Adrenal gland (tissue), 5 donors: Measurements from ENCODE around the gene VARS2.

ENCODE experiments used
- POLR2A ChIP-seq, 2 donors: fragments of 450-650 bp; IDR thresholded peaks; one replicate each; pipeline ENCODE4 v1.6.1; 2017; ENCODE audit warnings: antibody characterized with exemption in 2 of 2, mild to moderate bottlenecking in 2 of 2, moderate library complexity in 1 of 2
- TF ChIP-seq, protein P1 (sequence below), 6 experiments: fragments of 450-650 bp in 4 of 6; fragments of 200-600 bp in 2 of 6; sonication (generic) in 1 of 6; IDR thresholded peaks; 1 replicate in 5 of 6; 2 replicates in 1 of 6; pipeline versions ENCODE4 v1.5.1 to v1.8.0; 2016 to 2021; ENCODE audit warnings: antibody characterized with exemption in 6 of 6, mild to moderate bottlenecking in 2 of 6, moderate library complexity in 1 of 6
- donor health status: DM: no; HTN: no; CAD: no.

DNA sequence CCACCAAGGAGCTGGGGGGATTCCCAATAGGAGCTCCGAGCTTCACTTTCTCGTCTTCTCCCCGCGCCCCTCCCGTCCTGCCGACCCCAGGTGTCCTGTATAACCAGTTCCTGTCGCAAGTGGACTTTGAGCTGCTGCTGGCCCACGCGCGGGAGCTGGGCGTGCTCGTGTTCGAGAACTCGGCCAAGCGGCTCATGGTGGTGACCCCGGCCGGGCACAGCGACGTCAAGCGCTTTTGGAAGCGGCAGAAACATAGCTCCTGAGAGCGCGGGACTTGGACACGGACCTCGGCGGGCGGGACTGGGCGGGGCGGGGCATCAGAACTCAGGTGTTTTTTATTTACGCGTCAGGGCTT is 340 bp upstream of the VARS2 start:
- TF ChIP-seq, protein P1, sequence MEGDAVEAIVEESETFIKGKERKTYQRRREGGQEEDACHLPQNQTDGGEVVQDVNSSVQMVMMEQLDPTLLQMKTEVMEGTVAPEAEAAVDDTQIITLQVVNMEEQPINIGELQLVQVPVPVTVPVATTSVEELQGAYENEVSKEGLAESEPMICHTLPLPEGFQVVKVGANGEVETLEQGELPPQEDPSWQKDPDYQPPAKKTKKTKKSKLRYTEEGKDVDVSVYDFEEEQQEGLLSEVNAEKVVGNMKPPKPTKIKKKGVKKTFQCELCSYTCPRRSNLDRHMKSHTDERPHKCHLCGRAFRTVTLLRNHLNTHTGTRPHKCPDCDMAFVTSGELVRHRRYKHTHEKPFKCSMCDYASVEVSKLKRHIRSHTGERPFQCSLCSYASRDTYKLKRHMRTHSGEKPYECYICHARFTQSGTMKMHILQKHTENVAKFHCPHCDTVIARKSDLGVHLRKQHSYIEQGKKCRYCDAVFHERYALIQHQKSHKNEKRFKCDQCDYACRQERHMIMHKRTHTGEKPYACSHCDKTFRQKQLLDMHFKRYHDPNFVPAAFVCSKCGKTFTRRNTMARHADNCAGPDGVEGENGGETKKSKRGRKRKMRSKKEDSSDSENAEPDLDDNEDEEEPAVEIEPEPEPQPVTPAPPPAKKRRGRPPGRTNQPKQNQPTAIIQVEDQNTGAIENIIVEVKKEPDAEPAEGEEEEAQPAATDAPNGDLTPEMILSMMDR (IDR thresholded peaks at IDR 0.05) = no peak
- no peak for TF ChIP-seq POLR2A (IDR thresholded peaks at IDR 0.05)
